Limb (tissue), 2 donors: ENCODE data around the gene UTS2B.

ENCODE experiments used
- DNase-seq, 2 donors: peaks; one replicate each; pipeline ENCODE4 v3.0.0-alpha.2; 2016; ENCODE audit errors: extremely low spot score in 2 of 2

UTS2B gene

GRCh38 chr3:191327526-191327925, 2.8 kb downstream of the UTS2B start:
- DNase-seq = no peak

- no peak for DNase-seq
Measured at GRCh38 chr3:191324936-191325335, 5.4 kb downstream of the UTS2B start.

GRCh38 chr3:191321019-191321767, 9.1 kb downstream of the UTS2B start:
- DNase-seq = no peak

GRCh38 chr3:191320316-191320715, 10.0 kb downstream of the UTS2B start:
- no peak for DNase-seq

GRCh38 chr3:191316876-191317603, 13.3 kb downstream of the UTS2B start:
- DNase-seq = no peak

- no peak for DNase-seq
Measured at GRCh38 chr3:191314109-191314728, 16.1 kb downstream of the UTS2B start.

- no peak for DNase-seq
Measured at GRCh38 chr3:191313296-191313695, 17.0 kb downstream of the UTS2B start.

- no peak for DNase-seq
Measured at GRCh38 chr3:191307341-191307740, 23.0 kb downstream of the UTS2B start.

- DNase-seq = no peak
Measured at GRCh38 chr3:191306428-191306827, 23.9 kb downstream of the UTS2B start.

GRCh38 chr3:191303596-191303995, 26.7 kb downstream of the UTS2B start:
- DNase-seq = no peak

GRCh38 chr3:191302451-191302850, 27.9 kb downstream of the UTS2B start:
- no peak for DNase-seq

- no peak for DNase-seq
Measured at GRCh38 chr3:191301782-191302411, 28.4 kb downstream of the UTS2B start.

- DNase-seq = no peak
Measured at GRCh38 chr3:191301017-191301416, 29.3 kb downstream of the UTS2B start.

GRCh38 chr3:191300422-191300821, 29.9 kb downstream of the UTS2B start:
- DNase-seq = no peak

GRCh38 chr3:191298846-191299245, 31.5 kb downstream of the UTS2B start:
- DNase-seq = no peak

- no peak for DNase-seq
Measured at GRCh38 chr3:191296041-191296541, 34.2 kb downstream of the UTS2B start.

GRCh38 chr3:191294291-191294690, 36.0 kb downstream of the UTS2B start:
- no peak for DNase-seq

GRCh38 chr3:191292243-191293015, 37.9 kb downstream of the UTS2B start:
- no peak for DNase-seq

GRCh38 chr3:191290311-191291025, 39.9 kb downstream of the UTS2B start:
- no peak for DNase-seq

GRCh38 chr3:191283400-191283799, 46.9 kb downstream of the UTS2B start:
- DNase-seq = no peak
